LNCaP clone FGC (cell line): ENCODE measurements around the gene NAA16.
"Not testable (repeated sequence)": the region's sequence is repeated elsewhere in the genome, so short reads cannot be mapped to it uniquely, and the experiment has no call there.

Experiments used
- DNase-seq: peaks from one replicate; pipeline ENCODE4 v3.0.0-alpha.2; 2011; ENCODE audit warnings: low read depth
- H3K4me3 ChIP-seq: 2 replicates; pipeline ENCODE4 v1.5.1; 2011; ENCODE audit warnings: mild to moderate bottlenecking, low read depth, low read length, control low read depth
- CTCF ChIP-seq: IDR thresholded peaks from 2 replicates; pipeline ENCODE4 v1.5.1; 2012; ENCODE audit warnings: mild to moderate bottlenecking; ENCODE audit not compliant: control insufficient read depth, insufficient read depth; ENCODE audit errors: extremely low read depth

NAA16 gene

DNA sequence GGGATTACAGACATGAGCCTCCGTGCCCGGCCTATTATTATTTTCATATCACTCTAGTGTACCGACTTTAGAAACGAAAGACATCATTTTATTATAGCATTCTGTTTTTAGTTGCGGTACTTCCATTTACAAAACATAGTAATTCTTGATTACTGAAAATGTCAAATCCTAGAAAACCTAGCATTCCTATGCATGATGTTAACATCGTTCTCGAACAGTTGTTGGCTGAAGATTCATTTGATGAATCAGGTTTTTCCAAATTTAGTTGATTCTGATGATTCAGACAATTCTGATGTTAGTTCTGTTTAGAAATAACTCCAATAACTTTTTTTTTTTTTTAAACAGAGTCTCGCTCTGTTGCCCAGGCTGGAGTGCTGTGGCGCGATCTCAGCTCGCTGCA lies 36.2 kb upstream of the NAA16 start:
- no peak for TF ChIP-seq CTCF
- no peak for DNase-seq
- no peak overlapping the region for H3K4me3 ChIP-seq

- DNase-seq = no peak
- no peak overlapping the region for H3K4me3 ChIP-seq
- no peak for TF ChIP-seq CTCF
Observed at GRCh38 chr13:41276824-41277223, 34.2 kb upstream of the NAA16 start.

DNA sequence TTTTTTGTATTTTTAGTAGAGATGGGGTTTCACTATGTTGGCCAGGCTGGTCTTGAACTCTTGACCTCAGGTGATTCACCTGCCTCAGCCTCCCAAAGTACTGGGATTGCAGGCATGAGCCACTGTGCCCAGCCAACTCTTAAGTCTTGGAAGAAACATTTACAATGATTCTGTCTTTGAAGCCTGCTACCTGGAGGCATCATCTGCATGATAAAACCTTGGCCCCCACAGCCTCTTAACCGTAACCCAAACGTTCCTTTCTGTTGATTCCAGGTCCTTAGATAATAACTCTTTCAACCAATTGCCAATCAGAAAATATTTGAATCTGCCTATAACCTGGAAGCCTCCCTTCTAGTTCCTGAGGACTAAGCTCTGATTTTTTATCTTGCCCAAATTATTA lies 31.9 kb upstream of the NAA16 start:
- DNase-seq, H3K4me3 ChIP-seq: not testable (repeated sequence)

DNA sequence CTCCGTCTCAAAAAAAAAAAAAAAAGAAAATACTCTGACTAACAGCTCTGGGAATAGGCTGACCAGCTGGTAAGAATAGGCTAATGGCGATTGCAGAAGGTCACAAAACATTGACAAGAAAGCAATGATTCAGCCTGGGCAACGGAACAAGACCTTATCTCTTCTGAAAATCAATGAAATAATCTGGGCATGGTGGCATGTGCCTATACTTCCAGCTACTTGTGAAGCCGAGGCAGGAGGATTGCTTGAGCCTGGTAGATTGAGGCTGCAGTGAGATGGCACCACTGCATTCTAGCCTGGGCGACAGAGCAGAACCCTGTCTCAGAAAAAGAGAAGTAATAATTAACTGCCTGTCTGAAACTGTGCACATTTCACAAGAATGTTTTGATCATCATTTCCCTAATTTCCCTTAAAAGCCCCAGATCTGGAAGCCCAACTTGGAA lies 28.9 kb upstream of the NAA16 start:
- TF ChIP-seq CTCF = no peak
- no peak for DNase-seq
- H3K4me3 ChIP-seq = no peak overlapping the region

GRCh38 chr13:41284512-41285288 lies 26.4 kb upstream of the NAA16 start:
- no peak overlapping the region for H3K4me3 ChIP-seq
- DNase-seq = no peak
- no peak for TF ChIP-seq CTCF

DNA sequence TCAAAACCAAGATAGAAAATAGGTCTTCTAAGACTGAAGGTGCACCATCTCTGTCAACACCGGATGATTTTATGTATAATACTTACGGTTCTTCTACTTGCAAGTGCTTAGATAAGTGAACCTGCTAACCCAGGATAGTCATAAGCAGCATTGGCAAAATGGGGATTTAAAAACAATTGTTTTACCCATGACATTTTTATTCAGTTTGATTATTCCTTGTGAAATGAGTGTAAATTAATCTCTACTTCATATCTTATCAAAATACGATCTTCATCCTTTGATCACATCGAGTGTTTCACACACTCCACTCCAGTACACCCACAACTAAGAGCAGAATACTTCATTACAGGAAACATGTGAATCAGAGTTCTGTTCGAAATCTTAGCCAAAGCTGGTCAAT lies 24.7 kb upstream of the NAA16 start:
- no peak overlapping the region for H3K4me3 ChIP-seq
- no peak for DNase-seq
- no peak for TF ChIP-seq CTCF

DNA sequence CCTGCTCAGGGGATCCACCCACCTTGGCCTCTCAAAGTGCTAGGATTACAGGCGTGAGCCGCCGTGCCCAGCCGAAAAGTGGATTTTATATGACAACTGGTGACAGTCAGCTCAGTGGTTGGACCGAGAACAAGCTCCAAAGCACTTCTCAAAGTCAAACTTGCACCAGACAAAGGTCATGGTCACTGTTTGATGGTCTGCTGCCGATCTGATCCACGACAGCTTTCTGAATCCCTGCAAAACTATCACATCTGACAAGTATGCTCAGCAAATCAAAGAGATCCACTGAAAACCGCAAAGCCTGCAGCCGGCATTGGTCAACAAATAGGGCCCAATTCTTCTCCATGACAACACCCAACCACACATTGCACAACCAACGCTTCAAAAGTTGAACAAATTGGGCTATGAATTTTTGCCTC lies 21.6 kb upstream of the NAA16 start:
- no peak overlapping the region for H3K4me3 ChIP-seq
- TF ChIP-seq CTCF = no peak
- no peak for DNase-seq

DNA sequence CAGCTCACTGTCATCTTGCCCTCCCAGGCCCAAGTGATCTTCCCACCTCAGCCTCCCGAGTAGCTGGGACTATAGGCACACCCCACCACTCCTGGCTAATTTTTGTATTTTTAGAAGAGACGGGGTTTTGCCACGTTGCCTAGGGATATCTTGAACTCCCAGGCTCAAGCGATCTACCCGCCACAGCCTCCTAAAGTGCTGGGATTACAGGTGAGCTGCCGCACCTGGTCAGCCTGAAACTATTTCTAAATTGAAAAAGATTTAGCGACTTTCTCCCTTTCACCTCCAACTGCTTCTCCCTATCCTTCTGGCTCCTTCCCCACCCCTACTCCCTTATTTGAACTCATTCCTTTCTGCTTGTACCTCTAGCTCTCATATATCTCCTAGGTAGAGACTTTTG lies 19.8 kb upstream of the NAA16 start:
- TF ChIP-seq CTCF = no peak
- no peak overlapping the region for H3K4me3 ChIP-seq
- no peak for DNase-seq
